NCI-H2227 (cell line): ENCODE data around the gene SYTL4.

Experiments
- DNase-seq: peaks from one replicate; lab custom pipeline; 2025; ENCODE audit not compliant: unreplicated experiment; lab: John Stamatoyannopoulos, UW

Gene SYTL4

DNA sequence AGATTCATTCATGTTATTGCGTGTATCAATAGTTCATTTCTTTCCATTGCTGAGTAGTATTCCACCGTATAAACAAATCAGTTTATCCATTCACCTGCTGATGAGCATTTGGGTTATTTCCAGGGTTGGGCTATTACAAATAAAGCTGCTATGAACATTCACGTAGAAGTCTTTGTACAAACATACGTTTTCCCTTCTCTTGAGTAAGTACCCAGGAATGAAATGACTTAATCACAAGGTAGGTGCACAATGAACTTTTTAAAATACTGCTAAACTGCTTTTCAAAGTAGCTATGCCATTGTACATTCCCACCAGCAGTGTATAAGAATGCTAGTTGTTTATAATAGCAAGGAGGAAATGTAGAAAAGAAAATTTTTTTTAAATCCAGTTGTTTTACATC lies 35.9 kb downstream of the SYTL4 start:
- DNase-seq = no peak

DNA sequence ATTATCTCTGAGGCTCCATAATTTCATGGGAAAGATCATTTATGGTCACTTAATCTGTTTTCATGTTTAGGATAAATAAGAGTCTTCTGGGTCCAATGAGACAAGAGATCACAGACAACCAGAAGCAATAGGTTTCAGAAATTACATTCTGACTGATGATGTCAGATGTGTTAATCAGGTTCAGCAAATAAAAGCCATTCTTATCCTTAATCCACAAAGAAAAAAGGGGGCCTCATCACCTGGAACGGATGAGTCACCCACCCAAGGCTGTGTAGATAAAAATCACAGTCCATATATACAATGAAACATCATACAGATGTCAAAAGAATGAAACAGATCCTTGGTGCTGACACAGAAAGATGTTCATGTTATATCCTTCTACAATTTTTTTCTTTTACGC lies 36.6 kb downstream of the SYTL4 start:
- no peak for DNase-seq

DNA sequence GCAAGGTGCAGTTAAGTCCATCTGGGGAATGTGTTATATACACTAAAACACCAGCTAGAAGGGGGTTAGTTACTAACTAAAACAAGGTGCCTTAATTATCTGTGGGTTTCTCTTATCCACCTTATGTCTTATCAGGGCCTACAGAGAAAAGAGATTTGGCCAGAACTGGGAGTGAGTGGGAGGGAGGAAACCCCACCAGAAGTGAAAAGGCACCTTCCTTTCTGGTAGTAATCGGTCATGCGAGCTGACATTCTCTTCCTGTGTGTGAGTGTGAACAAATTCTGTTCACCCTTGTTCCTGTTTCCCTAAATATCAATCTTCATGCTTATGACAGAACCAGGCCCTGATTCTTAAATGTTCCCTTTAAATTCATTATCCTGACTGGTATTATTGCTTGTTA lies 44.4 kb downstream of the SYTL4 start:
- DNase-seq = no peak

- DNase-seq = no peak
Measured at GRCh38 chrX:100687128-100687527, 44.8 kb downstream of the SYTL4 start.

DNA sequence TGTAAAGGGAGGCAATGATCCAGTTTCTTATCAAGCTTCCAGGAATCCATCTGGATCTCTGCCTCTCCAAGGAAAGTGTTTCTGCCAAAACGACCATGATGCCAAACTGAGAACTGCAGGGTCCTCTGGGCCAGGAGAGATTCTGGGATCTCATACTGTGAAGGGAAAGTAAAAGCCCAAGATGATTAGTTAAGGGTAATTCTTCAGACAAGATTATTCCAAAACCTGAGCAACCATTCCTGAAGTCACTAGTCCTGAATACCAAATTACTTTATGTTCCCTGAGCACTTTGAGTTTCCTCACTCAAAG lies 46.0 kb downstream of the SYTL4 start:
- no peak for DNase-seq

- DNase-seq = peak; percentile 91
Measured at GRCh38 chrX:100685284-100685996, 46.5 kb downstream of the SYTL4 start.

GRCh38 chrX:100682939-100683338 lies 49.0 kb downstream of the SYTL4 start:
- DNase-seq = no peak

DNA sequence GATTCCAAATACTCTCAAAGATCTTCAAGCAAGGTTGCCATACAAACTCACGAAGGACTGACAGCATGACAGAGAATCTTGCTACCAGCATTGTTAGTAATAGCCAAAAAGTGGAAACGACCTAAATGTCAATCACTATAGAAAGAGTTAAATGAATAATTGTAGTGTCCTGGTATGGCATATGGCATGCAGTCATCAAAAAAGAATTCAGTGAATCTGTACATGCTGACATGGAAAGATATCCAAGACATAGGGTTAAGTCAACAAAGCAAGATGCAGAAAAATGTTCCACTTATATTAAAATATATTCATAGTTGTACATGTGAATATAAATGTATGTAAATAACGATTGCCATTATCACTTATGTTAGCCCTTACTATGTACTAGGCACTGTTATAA lies 50.3 kb downstream of the SYTL4 start:
- no peak for DNase-seq

DNA sequence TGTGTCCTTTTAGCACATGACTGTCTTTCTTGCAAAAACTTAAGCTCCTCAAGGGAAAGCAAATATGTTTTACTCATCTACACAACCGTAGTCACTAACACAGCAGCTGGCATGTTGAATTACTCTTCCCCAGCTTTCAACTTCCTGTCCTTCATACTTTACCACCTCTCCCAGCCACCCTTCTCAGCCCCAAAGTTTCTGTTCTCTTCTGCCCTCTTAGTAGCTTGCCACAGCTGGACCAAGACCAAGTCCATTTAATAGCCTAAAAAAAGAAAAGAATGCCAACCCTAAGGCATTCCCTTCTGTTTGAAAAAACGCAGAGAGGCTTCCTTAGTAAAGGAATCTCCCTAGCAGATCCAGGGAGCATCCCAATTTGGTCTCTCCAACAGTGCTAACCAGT lies 51.2 kb downstream of the SYTL4 start:
- no peak for DNase-seq

DNA sequence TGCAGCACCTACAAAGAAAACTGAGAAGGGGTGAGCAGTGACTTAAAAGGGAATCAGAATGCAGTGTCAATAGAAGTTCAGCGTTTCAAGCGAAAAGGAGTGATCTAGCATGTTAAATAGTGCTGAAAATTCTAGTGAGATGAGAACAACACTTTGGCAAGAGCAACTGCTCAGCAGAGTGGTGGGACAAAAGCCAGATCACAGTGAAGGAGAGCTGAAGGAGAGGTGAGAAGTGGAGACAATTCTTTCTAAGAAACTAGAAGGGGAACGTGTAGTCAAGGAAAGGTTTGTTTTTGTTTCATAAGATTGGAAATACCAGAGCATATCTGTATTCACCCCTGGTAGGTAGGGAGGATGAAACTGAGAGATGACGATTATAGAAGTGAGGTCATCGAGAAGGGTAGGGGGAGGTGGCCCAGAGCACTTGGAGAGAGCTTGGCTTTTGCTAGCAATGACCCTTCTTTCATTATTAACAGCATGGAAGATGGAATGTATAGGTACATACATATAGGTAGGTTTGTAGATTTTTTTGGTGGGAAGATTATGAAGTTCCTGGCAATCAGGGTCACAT lies 54.2 kb downstream of the SYTL4 start:
- DNase-seq = no peak

DNA sequence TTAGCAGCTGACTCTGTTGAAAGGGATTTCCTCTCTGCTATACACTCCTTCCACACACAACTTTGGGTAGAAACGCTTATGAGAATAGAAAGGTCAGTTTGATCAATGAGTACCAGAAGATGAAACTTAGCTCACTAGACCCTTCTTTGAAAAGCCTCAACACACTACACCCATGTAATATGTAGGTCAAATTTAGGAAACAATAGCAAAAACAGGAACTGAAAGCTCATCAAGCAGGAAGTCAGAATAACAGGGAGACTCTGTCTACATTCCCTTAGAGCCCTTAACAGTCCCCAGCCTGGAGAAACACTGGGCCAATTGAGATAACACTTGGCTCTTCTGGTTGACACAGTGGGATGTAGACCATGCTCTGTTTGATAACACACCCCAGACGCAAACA lies 57.2 kb downstream of the SYTL4 start:
- no peak for DNase-seq

DNA sequence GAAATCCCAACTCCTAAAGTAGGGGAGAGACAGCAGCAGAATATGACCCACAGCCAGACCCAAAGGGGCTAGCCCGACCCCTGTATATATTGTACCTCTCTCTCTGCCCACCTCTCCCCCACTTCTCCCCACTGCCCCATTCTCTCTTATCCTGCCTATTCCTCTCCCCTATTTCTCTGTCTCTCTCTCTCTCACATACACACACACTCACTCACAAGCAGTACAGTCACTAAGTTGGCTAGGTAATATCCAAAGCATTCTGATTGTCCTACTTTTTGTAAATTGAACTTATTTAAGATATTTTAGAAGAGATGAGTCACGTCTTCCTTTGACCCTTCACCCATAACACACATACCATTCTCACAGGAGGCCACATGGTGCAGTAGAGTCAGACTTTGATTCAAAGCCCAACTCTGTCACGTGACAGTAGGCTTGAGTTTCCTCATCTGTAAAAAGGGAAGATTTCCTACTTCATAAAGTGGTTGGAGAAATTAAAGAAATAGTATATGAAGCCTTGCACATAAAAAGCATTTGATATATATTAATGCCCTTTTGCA lies 58.4 kb downstream of the SYTL4 start:
- DNase-seq = no peak

- DNase-seq = no peak
Measured at GRCh38 chrX:100672966-100673365, 59.0 kb downstream of the SYTL4 start.

DNA sequence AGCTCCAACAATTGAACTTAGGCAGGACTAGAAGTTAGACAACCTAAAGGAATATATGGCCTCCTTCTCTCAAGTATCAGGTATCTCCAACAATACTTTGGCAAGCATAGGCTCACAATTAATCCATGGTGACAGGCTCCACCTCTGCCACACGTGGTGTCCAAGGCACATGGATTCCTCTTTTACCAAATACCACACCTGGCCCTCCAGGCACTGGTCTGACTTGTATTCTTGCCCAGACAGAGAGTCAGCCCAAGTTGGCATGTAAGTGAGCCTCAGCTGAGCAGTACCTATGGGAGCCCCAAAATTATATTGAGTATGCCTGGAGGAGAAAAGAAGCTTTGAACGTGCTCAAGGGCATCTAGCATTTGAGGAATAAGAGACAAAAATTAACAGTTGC lies 68.3 kb downstream of the SYTL4 start:
- DNase-seq = no peak

GRCh38 chrX:100662796-100663195 lies 69.1 kb downstream of the SYTL4 start:
- DNase-seq = no peak

- no peak for DNase-seq
Measured at GRCh38 chrX:100662170-100662569, 69.8 kb downstream of the SYTL4 start.

DNA sequence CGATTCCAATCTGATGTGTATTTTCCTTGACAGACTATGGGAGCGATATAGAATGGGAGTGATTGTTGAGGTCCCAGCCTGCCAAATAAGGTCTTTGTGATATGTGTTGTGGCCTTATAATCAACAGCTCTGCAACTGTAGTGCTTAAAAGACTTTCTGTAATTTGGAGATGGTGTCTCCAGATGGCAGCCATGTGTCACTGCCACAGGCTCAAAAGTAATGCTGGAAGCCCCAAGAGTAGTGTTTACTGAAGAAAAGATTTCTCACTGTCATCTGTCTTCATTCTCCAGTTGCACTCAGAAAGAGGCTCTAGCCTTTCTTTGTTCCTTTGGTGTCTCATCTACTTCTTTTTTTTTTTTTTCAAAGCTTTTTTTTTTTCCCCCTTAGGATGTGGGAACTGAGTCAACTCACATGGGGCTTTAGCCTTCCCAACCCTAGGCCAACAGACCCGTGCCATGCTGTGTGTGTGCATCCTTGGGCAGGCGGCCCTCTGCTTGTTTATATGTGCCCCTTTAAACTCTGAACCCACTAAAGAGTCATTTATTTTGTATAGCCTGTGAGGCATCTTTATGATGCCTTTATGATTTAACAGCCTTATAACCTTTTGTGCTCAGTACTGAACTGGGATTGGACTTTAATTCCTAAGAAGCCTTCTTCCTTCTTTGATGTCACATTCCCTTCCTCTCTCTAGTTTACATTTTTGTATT lies 72.3 kb downstream of the SYTL4 start:
- DNase-seq = no peak

GRCh38 chrX:100658941-100659381 lies 73.0 kb downstream of the SYTL4 start:
- DNase-seq = no peak

GRCh38 chrX:100654261-100654660 lies 77.7 kb downstream of the SYTL4 start:
- DNase-seq = peak; percentile 14

DNA sequence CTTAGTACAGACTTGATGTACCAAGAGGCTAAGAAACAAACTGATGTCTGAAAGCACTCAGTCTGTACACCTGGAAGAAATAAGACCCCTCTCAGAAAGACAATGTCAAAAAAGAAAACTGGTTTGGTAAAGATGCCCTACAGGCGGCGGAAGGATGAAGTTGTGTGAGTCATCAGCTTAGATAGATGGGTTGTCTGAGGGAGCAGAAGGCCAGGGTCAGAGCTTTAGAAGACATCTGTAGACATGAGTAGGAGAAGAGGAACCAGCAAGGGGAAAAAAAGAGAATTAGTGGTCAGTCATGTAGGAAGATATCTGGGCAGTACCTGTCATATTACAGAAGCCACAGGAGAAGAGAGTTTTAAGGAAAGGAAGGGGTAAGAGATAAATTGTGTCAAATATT lies 79.7 kb downstream of the SYTL4 start:
- no peak for DNase-seq

DNA sequence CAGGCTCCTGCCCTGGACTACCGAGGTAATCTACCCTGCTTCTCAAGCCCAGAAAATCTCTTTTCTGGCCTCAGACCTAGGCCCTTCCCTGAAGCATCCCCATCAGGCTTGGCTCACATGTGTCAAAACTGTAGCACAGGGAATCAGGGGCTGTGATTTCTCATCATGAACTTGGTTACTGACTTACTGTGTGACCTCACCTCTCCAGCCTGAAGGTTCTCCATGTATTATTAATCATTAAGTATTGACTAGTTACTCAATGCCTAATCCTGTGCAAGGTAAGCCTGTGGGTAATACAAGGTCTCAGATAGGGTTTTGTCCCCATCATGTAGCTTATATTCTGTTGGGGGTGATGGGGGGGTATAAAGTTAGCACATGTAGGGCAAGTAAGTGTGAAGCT lies 81.1 kb downstream of the SYTL4 start:
- no peak for DNase-seq
